ACHN (cell line): Measurements from ENCODE around the gene IFITM10.
"Not testable (repeated sequence)": the region's sequence is repeated elsewhere in the genome, so short reads cannot be mapped to it uniquely, and the experiment has no call there.

Experiments
- DNase-seq: peaks from one replicate; pipeline ENCODE4 v3.0.0-alpha.2; 2015
- in situ Hi-C: cut with HindIII; loops from 2 replicates; pipeline ENCODE4 v1.10.0; 2017; ENCODE audit warnings: low sequenced_read_pairs, low pct_ligation_motif_present, low pct_unique_long_range_greater_than_20kb

Gene IFITM10

DNA sequence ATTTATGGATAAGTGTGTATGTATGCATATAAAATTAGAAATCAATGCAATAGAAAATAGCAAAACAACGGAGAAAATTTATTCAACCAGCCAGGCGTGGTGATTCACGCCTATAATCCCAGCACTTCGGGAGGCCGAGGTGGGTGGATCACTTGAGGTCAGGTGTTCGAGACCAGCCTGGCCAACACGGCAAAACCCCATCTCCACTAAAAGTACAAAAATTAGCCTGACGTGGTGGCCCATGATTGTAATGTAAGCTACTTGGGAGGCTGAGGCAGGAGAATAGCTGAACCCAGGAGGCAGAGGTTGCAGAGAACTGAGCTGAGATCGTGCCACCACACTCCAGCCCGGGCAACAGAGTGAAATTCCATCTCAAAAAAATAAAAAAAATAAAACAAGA, 47.9 kb downstream of the IFITM10 start:
- DNase-seq: no peak
- in situ Hi-C loops: no loop called here

DNA sequence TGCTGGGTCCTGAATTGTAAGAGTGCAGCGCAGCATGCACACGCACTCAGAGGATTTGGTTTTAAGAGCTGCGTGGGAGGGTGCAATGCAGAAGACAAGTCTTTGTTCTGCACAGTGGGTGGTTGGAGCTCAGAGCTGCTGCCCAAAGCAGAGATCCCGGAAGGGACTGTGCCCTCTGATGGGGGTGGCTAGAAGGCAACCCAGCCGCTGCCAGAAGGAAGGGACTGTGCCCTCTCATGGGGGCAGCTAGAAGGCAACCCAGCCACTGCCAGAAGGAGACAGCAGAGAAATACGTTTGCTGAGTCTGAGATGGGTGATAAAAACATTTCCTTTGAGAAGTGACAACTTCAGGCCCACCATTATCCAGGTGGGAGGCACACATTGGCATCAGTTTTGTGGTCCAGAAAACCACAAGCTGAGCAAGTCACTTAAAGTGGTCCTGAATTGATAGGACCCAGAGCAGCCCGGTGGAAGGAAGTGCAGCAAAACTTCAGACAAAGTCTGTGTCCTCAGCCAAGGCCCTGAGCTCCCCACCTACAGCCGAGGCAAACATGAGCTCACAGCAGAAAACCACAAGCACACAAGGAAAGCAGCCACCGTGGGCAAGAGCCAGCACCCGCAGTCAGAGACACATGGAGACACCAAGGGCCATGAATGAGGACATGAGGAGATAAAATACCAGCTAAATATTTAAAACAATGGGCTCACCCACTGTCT, 49.1 kb downstream of the IFITM10 start:
- DNase-seq: no peak
- in situ Hi-C loops: no loop called here

DNA sequence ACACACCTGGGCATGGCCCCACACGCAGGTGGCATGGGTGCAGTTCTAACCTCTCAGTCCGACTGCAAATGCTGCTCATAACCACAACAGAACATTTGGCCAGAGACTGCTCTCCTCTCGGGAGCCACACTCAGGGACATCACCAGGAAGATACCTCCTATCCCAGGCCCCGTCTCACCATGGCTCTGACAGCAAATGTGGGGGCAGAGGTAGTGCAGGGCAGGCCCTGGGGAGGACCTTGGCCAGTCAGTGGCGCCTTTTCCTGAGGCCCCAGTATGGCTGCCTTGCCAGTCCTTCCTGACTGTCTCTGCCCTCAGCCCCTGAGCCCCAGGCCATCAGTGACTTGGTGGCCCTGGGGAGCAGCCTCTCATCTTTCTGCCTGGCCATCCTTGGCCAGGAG, 50.6 kb downstream of the IFITM10 start:
- in situ Hi-C loops: no loop called here
- no peak for DNase-seq

DNA sequence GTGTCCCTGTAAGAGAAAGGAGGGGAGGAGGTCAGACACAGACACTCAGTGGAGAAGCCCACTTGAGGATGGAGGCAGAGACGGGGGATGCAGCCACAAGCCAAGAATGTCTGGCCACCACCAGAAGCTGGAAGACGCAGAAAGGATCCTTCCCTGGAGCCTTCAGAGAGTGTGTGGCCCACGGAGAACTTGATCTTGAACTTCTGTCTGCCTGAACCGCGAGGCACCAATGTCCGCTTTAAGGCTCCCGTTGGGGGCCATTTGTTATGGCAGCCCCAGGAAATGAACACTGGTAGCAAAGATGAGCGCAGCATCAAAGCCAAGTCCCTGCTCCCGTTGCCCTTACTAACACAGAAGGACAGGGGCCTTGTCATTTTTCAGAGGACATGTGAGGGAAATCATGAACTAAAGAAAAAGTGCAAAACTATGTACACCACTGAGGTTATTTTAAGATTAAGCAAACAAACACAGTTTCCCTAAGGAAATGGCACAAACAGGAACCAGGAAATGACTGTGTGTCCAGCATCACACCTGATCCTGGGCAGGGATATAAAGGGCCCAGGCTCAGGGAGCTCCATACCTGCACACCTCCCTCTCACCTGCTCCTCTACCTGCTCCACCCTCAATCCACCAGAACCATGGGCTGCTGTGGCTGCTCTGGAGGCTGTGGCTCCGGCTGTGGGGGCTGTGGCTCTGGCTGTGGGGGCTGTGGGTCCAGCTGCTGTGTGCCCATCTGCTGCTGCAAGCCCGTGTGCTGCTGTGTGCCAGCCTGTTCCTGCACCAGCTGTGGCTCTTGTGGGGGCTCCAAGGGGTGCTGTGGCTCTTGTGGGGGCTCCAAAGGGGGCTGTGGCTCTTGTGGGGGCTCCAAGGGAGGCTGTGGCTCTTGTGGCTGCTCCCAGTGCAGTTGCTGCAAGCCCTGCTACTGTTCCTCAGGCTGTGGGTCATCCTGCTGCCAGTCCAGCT, 53.5 kb downstream of the IFITM10 start, which contains the start of gene KRTAP5-6:
KRTAP5-6 (plus strand) TSS at position 588 of the 963 bp plus-strand sequence; CDS start at position 639, 51 bp downstream.
- in situ Hi-C loops: no loop called here
- no peak for DNase-seq

DNA sequence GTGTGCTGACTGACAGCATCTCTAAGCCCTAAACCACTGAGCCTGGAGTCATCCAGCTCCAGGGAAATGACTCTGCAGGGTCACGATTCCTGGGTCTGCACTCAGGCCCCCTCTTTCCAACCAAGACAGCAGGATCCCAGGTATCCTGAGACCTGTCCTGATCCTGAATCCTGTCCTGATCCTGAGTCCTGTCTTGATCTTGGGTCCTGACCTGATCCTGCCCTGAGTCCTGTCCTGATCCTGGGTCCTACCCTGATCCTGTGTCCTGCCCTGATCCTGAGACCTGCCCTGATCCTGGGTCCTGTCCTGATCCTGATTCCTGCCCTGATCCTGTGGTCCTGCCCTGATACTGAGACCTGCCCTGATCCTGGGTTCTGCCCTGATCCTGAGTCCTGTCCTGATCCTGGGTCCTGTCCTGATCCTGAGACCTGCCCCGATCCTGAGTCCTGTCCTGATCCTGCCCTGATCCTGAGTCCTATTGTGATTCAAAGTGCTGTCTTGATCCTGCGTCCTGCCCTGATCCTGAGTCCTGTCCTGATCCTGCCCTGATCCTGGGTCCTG, 54.8 kb downstream of the IFITM10 start:
- in situ Hi-C loops: no loop called here
- DNase-seq: no peak

DNA sequence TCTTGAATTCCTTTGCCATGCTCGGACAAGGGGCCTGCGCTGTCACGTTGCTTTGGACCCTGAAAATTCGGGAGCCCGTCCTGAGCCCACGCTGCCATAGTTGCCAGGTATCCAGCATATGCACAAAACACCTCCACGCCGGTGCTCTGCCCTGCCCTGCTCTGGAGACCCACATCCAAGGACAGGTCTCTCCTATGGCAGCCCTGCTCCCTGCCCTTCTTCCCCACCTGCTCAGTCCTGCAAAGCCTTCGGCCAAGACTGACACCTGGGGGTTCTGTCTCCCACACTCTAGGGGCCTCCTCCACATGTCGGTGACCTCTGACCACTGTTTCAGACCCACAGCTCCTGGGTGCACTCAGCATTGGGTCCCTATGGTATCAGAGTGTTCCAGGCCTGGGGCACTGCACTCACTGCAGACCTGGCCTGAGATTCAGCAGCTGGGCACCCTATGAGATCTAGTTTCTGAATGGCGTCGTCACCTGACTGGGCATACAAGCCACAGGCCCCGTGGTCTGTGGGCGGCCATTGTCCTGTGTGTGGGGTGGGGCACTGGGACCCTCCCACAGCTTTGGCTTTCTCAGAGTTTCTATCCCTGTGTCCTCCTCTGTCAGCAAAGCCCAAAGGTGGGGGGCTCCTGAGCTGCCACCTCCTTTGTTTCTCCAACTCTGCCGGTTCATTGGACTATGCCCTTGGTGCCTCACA, 55.4 kb downstream of the IFITM10 start:
- in situ Hi-C loops: no loop called here
- no peak for DNase-seq

DNA sequence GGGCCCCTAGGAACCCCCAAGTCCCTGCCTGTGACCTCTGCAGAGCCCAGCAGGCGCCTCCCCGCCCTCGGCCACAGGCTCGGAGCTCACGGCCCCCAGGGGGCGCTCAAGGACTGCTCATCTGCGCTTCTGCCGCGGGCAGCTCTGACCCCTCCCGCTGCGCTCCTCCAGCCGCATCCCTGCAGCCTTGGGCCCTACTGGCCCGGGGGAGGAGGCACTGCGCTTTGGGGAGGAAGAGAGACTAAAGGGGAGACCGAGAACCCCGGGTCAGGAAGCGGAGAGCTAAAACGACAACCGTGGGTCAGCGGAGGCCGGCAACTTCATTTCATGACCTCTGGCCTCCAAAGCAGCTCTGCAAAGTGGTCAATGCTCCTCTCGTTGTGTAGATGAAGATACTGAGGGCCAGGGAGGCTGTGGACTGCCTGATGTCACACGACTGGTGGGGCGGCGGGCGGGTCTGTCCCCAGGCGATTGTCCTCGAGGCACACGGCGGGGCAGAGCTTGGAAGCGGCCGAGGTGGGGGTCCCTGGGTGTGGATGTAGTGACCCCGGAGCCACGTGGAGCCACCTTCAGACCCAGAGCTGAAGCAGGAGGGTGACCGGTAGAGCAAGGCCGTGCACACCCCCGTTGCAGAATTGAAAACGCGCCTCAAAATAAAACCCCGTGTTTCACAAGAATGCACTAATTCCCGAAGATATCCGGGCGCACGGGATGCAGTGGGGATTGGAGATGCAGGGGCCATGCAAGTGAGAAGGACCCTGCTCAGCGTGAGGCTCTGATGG, 56.1 kb downstream of the IFITM10 start:
- in situ Hi-C loops: no loop called here

DNA sequence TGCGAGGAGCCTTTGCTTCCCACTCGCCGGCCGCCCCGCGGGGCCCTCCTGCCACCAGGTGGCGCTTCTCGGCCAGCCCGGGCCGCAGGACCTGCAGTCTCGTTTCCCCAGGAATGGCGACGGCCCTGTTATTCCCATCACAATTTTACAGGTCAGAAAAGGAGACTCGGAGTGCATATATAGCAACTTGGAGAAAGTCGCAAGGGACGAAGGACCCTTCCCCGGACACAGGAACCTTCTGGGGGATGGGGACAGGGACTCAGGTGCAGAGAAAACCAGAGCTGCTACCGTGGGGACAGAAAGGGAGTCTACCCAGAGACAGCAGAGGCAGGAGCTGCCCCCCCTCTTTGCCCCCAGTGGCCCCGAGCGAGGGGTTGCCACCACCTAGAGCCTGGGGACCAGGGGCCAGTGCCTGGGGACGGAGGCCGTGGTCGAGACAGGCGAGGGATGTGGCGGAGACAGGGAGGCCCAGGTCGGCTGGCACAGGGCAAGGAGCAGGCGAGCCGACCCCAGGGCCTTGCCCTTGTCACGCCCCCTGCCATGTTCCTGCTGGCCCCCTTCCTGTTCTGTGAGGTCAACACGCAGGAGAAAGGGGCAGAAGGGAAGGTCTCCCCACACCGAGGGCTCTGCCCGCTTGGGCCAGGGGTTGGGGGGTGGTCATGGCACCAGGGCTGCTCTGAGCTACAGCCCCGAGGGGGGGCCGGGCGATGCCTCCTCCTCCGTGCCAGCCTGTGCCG, 56.9 kb downstream of the IFITM10 start:
- in situ Hi-C loops: no loop called here

More for the DNA sequence above, 56.1 kb downstream of the IFITM10 start:
- peak; percentile 75 for DNase-seq

DNA sequence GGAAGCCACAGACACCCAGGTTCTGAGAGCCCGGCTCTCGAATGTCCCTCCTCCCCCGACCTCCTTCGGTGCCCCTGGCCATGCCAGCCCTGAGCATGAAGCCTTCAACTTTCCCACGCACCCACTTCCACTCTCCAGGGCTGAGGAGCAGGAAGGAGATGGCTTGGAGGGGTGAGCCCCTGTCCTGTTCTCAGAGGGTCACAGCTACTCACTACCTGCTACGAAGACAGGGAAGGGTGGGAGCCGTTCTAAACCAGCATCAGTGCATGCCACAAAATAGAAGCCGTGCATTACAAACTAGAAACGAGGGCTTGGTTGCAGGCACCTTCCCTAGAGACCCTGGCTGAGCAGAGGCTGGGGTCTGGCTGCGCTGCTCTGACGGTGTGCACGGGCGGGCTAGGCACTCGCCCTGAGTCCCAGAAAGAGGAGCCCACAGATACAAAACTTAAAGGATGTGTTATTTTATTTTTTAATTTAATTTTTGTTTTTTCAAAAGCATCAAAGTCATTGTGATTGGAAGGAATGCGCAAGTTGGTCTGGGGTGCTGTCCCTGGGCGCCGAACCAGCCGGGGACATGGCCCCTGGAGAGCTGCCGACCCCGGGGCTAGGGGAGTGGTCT, 57.6 kb downstream of the IFITM10 start:
- in situ Hi-C loops: no loop called here
- DNase-seq: no peak

More for the DNA sequence above, 56.9 kb downstream of the IFITM10 start:
- DNase-seq: peak; percentile 67

DNA sequence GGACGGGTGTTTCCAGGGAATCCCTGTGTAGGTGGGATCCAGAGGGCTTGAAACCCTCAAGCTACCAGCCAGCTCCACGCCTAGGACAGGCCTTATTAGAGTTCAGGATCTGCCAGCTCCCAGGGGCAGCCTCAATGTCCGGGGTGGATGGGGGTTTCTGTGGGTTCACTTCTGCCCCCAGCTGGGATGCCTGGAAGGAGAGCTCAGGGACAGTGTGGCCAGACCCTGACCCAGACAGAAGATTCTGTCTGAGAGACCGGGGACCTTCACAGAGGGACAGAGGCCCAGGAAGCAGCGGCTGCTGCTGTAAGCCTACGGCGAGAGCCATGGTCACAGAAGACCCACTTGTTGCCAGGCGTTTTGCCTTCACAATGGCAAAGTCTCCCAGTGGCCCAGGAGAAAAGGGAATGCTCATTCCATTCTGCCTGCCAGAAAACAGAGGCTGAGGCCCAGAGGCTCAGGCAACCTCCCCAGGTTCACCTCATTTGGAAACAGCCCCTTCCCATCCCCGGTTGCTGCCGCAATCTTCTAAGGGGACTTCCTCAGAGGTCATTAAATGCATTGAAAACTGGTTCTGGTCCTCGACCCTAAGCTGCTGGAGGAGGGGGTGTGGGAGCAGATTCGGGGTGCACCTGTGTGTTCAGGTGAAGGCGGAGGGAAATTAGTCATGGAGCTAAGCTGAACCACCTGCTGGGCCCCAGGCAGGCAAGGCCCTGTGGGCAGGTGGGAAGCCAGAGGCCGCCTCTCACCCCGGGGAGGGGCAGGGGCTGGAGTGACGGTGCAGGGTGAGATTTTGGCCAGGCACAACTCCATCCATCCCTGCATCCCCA, 58.3 kb downstream of the IFITM10 start:
- in situ Hi-C loops: no loop called here

DNA sequence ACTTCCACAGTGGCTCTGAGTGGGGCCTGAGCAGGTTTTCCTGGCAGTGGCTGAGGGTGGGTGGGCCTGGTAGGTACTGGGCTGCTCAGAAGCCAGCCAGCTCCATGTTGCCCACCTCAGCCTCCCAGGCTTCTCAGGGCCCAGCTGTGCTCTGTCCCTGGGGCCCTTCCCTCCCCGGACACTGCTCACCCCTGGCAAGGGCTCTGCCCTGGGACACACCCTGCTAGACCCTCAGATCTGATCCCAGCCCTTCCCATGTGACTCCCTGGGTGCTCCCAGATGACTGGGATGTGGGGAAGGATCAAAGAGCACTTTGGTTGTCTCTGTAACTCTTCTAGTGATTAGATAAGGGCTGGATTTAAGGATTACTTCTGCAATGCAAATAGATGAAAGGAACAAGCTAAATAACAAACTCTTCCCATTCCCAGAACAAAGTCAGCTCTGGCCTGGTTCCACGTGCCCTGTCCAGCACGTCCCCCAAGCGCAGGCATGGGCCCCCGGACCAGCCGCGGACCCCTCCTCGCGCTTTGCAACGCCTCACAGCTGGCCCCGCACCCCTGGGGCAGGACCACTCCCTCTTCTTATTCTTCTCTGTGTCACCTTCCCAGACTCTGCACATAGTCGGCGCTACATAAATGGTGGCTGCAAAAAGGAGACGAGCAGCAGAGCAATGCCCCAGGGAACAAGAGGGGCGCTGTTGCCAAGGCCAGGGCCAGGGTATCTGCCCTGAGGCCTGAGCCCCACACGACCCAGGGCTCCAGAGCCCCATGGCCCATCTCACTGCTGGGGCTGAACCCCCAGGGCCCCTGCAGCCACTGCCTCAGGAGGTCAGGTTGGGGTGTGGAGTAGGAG, 59.1 kb downstream of the IFITM10 start:
- in situ Hi-C loops: no loop called here

More for the DNA sequence above, 58.3 kb downstream of the IFITM10 start:
- DNase-seq: no peak

DNA sequence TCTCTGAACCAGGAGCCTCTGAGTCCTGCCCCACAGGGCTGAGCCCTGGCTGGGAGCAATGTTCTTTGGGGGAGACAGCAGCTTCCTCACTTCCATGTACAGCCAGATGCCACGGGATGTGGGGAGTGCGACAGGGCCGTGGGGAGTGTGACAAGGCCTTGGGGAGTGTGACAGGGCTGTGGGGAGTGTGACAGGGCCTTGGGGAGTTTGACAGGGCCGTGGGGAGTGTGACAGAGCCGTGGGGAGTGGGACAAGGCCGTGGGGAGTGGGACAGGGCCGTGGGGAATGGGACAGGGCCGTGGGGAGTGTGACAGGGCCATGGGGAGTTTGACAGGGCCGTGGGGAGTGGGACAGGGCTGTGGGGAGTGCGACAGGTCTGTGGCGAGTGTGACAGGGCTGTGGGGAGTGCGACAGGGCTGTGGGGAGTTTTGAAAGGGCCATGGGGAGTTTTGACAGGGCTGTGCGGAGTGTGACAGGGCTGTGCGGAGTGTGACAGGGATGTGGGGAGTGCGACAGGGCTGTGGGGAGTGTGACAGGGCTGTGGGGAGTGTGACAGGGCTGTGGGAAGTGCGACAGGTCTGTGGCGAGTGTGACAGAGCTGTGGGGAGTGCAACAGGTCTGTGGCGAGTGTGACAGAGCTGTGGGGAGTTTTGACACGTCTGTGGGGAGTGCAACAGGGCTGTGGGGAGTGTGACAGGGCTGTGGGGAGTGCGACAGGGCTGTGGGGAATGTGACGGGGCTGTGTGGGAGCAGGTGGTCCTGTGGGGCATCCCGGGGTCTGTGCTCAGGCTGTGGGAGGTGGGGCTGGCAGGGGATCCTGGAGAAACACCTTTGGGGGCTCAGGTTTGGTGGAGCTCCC, 60.0 kb downstream of the IFITM10 start:
- no peak for DNase-seq
- in situ Hi-C loops: no loop called here

More for the DNA sequence above, 59.1 kb downstream of the IFITM10 start:
- no peak for DNase-seq

DNA sequence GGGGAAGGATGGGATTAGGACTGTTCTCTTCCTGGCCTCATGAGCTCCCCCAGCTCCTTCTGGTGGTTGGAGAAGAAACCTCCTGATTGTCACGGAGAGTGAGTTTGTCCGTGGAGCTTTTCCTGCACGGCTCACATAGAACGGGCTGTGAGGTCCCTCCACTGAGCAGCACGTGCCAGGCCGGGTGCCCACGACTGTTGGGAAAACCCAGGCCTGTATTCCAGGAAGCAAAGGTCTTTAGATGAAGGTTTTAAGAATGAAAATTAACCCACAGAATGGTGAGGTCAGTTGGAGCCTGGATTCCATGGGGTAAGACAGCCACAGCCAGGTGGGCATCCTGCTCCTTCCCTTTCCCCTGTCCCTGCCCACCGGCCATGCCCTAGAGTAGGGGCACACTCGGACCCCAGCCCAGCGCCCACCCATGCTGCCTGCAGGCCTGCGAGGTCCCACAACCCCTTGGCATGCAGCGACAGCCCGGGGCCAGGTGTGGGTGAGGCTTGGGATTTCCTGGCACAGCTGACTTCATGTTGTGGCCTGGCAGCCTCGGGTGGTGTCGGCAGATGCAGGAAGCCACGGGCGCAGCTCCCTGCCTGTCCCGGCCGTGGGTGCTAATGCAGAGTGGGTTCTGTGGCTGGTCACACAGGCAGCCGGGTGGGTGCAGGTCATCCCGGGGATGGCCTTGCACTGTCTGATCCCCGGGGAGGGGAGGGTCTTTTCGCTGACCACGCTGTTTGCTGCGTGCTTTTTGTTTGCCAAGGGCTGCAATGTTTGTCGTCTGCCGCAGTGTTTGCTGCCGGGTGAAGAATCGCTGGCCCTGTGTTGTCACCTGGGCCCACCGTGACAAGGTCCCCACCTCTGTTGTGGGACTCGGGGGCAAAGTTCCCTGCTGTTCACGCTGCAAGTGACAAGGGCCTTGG, 60.9 kb downstream of the IFITM10 start:
- DNase-seq, in situ Hi-C loops: not testable (repeated sequence)
